Lower leg skin (tissue), 3 donors: ENCODE results near the gene ARHGAP9.

Source experiments
- CTCF ChIP-seq, 3 donors: fragments of 450-650 bp; IDR thresholded peaks; one replicate each; pipeline ENCODE4 v1.5.1; 2016; ENCODE audit warnings: antibody characterized with exemption in 3 of 3, mild to moderate bottlenecking in 3 of 3, moderate library complexity in 2 of 3
- POLR2A ChIP-seq, 2 donors: fragments of 450-650 bp; IDR thresholded peaks; one replicate each; pipeline ENCODE4 v1.6.1; 2016 to 2017; ENCODE audit warnings: antibody characterized with exemption in 2 of 2, mild to moderate bottlenecking in 1 of 2, moderate library complexity in 1 of 2

- TF ChIP-seq CTCF (IDR thresholded peaks at IDR 0.05) (no peak), POLR2A (IDR thresholded peaks at IDR 0.05) (no peak)
Measured at GRCh38 chr12:57526477-57527126, 46.9 kb upstream of the ARHGAP9 start.
